HG03039 (cell line): Measurements from ENCODE around the gene NUBPL.

Experiments
- ATAC-seq: cut with Tn5 transposase; IDR thresholded peaks from one replicate; pipeline ENCODE4 v1.9.1; 2021; ENCODE audit warnings: mild to moderate bottlenecking, moderate library complexity; ENCODE audit not compliant: unreplicated experiment

NUBPL gene

DNA sequence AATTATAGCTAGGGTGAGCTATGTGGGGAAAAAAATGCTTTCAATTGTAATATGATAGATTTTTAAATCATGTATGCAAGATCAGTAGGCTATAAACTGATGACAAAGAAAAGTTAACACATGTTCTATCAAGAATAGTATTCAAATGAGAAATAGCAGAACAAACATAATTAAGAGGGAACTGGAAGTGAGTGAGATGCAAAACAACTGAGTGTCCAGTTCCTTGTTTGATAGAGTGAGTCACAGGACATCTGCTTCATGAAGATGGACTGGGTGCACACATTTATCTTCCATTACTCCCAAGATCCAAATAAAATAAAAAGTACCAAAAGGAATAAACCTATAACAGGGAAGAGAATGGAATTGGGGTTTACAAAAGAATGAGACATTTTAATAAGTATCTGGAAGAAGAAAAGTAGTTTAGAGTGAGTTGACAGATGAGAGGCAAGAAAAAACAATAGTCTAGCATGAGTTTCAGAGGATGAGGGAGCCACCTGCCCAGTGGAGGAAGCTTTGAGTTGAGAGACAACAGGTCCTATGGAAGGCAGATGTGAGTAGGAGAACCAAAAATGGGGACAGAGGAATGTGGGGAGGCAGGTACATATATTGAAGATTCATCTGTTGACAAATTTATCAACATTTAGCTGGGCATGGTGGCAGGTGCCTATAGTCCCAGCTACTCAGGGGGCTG is 337.8 kb downstream of the NUBPL start:
- no peak for ATAC-seq

DNA sequence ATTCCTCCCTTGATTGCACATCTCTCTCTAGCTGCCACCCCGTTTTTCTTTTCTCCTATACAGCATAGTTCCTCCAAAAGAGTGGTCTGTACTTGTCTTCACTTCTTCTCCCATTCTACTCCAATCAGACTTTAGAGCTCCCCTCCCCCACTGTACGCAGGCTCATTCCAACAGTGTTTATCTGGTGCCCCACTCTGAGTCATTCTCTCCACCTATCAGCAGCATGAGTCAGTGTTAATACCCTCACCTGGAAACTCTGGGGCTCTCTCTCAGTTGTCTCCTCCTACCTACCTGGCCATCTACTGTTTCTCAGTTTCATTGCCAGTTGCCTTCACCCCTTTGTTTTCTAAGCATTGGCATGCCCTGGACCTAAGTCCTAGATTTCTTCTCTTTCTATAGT is 340.8 kb downstream of the NUBPL start:
- no peak for ATAC-seq

DNA sequence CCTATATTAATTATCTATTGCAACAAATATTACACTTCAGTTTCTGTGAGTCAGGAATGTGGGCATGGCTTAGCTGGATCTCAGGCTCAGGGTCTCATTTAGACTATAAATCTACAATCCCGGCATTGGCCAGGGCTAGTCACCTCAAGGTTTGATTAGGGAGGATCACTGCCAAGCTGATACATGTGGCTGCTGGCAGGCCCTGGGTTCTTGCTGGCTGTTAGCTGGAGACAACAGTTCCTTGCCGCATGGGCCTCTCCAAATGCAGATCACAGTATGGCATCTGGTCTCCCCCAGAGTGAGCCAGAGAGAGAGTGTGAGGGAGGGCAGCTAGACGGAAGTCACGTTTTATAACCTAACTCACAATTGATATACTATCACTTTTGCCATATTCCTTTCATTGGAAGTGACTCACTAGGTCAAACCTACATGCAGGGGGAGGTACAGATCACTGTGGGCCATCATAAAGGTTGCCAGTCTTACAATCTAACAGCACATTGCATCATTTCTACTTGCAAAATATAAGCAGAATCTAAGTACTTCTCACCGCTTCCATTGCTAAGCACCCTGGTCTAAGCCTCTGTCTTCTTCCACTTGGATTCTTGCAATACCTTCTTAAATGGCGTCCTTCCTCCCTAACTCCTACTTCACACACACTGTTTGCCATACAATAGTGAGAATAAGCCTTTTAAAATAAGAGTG is 341.9 kb downstream of the NUBPL start:
- no peak for ATAC-seq

- ATAC-seq: no peak
Measured at GRCh38 chr14:31909977-31910376, 348.8 kb downstream of the NUBPL start.
